ENCODE data around the gene RAG1.

Gene RAG1

GRCh38 chr11:36591433-36591832 lies 23.6 kb downstream of the RAG1 start:
- no peak for DNase-seq

- peak; percentile 85 to 90 for DNase-seq
Observed at GRCh38 chr11:36594316-36594989, 26.6 kb downstream of the RAG1 start, which contains the start of gene IFTAP. Gene IFTAP, plus strand, starts transcription at chr11:36594502. Its CDS starts 15,602 bp downstream, at chr11:36610104.

- no peak for DNase-seq
Observed at GRCh38 chr11:36596880-36597279, 29.1 kb downstream of the RAG1 start.

- no peak for DNase-seq
Observed at GRCh38 chr11:36598051-36598450, 30.2 kb downstream of the RAG1 start, which contains the start of gene RAG2. Gene RAG2, minus strand, starts transcription at chr11:36598236. Its CDS starts 4,068 bp downstream, at chr11:36594168.

- no peak for DNase-seq
Observed at GRCh38 chr11:36600180-36600579, 32.4 kb downstream of the RAG1 start.

- DNase-seq = peak in 1 of 2 donors; percentile 50
Observed at GRCh38 chr11:36601155-36601554, 33.3 kb downstream of the RAG1 start.

- no peak for DNase-seq
Observed at GRCh38 chr11:36602135-36602534, 34.3 kb downstream of the RAG1 start.

GRCh38 chr11:36605221-36606216 lies 37.7 kb downstream of the RAG1 start:
- DNase-seq = no peak

- DNase-seq = no peak
Observed at GRCh38 chr11:36608491-36609199, 40.8 kb downstream of the RAG1 start.

- no peak for DNase-seq
Observed at GRCh38 chr11:36609383-36609782, 41.6 kb downstream of the RAG1 start.

GRCh38 chr11:36615826-36616225 lies 48.0 kb downstream of the RAG1 start:
- DNase-seq = no peak

GRCh38 chr11:36617543-36618362 lies 49.9 kb downstream of the RAG1 start:
- DNase-seq = no peak

GRCh38 chr11:36618363-36619047 lies 50.7 kb downstream of the RAG1 start:
- DNase-seq = no peak

GRCh38 chr11:36619502-36619901 lies 51.7 kb downstream of the RAG1 start:
- no peak for DNase-seq

- peak in 1 of 2 donors; percentile 66 for DNase-seq
Observed at GRCh38 chr11:36620246-36620645, 52.4 kb downstream of the RAG1 start.

- DNase-seq = peak; percentile 31 to 46
Observed at GRCh38 chr11:36622431-36623136, 54.8 kb downstream of the RAG1 start.

- no peak for DNase-seq
Observed at GRCh38 chr11:36623494-36623893, 55.7 kb downstream of the RAG1 start.

- DNase-seq = no peak
Observed at GRCh38 chr11:36627006-36627405, 59.2 kb downstream of the RAG1 start.

GRCh38 chr11:36627471-36627870 lies 59.7 kb downstream of the RAG1 start:
- DNase-seq = no peak

- DNase-seq = no peak
Observed at GRCh38 chr11:36628141-36628540, 60.3 kb downstream of the RAG1 start.

Data from inflammatory macrophage (primary cell).